D721Med (cell line): Measurements from ENCODE around the gene CBS.
"Not testable (repeated sequence)": the region's sequence is repeated elsewhere in the genome, so short reads cannot be mapped to it uniquely, and the experiment has no call there.

ENCODE experiments used
- DNase-seq: peaks from one replicate; pipeline ENCODE4 v3.0.0; 2011; ENCODE audit warnings: low spot score; ENCODE audit not compliant: insufficient read length
- FAIRE-seq: peaks from 2 replicates; lab custom pipeline; 2011; peaks lifted over from hg19 to GRCh38; lab: Jason Lieb, UNC

CBS gene

GRCh38 chr21:43072742-43073141 is 2.9 kb downstream of the CBS start:
- DNase-seq, FAIRE-seq: not testable (repeated sequence)

GRCh38 chr21:43069682-43070081 is 6.0 kb downstream of the CBS start:
- DNase-seq, FAIRE-seq: not testable (repeated sequence)

GRCh38 chr21:43068065-43068464 is 7.6 kb downstream of the CBS start:
- FAIRE-seq, DNase-seq: not testable (repeated sequence)

- FAIRE-seq, DNase-seq: not testable (repeated sequence)
Observed at GRCh38 chr21:43066690-43067089, 8.9 kb downstream of the CBS start.

- not testable (repeated sequence) for DNase-seq, FAIRE-seq
Observed at GRCh38 chr21:43065991-43066390, 9.6 kb downstream of the CBS start.

GRCh38 chr21:43064265-43064917 is 11.2 kb downstream of the CBS start:
- DNase-seq, FAIRE-seq: not testable (repeated sequence)

GRCh38 chr21:43062955-43063664 is 12.5 kb downstream of the CBS start:
- not testable (repeated sequence) for DNase-seq, FAIRE-seq

GRCh38 chr21:43053112-43053511 is 22.5 kb downstream of the CBS start:
- DNase-seq, FAIRE-seq: not testable (repeated sequence)

- not testable (repeated sequence) for FAIRE-seq, DNase-seq
Observed at GRCh38 chr21:43045876-43046821, 29.5 kb downstream of the CBS start.

- DNase-seq, FAIRE-seq: not testable (repeated sequence)
Observed at GRCh38 chr21:43045165-43045875, 30.3 kb downstream of the CBS start.

- FAIRE-seq, DNase-seq: not testable (repeated sequence)
Observed at GRCh38 chr21:43044547-43044946, 31.1 kb downstream of the CBS start.

- DNase-seq, FAIRE-seq: not testable (repeated sequence)
Observed at GRCh38 chr21:43043291-43043690, 32.3 kb downstream of the CBS start.

GRCh38 chr21:43042169-43042568 is 33.5 kb downstream of the CBS start:
- not testable (repeated sequence) for FAIRE-seq, DNase-seq

GRCh38 chr21:43038659-43039044 is 37.0 kb downstream of the CBS start:
- FAIRE-seq, DNase-seq: not testable (repeated sequence)

GRCh38 chr21:43037918-43038658 is 37.5 kb downstream of the CBS start:
- not testable (repeated sequence) for DNase-seq, FAIRE-seq

- not testable (repeated sequence) for FAIRE-seq, DNase-seq
Observed at GRCh38 chr21:43036889-43037288, 38.7 kb downstream of the CBS start.
